Epidermal melanocyte (primary cell): ENCODE results near the gene MOSPD2.

Source experiments
- DNase-seq: peaks from one replicate; pipeline ENCODE4 v3.0.0; 2011; ENCODE audit warnings: low spot score; ENCODE audit not compliant: insufficient read length

Gene MOSPD2

DNA sequence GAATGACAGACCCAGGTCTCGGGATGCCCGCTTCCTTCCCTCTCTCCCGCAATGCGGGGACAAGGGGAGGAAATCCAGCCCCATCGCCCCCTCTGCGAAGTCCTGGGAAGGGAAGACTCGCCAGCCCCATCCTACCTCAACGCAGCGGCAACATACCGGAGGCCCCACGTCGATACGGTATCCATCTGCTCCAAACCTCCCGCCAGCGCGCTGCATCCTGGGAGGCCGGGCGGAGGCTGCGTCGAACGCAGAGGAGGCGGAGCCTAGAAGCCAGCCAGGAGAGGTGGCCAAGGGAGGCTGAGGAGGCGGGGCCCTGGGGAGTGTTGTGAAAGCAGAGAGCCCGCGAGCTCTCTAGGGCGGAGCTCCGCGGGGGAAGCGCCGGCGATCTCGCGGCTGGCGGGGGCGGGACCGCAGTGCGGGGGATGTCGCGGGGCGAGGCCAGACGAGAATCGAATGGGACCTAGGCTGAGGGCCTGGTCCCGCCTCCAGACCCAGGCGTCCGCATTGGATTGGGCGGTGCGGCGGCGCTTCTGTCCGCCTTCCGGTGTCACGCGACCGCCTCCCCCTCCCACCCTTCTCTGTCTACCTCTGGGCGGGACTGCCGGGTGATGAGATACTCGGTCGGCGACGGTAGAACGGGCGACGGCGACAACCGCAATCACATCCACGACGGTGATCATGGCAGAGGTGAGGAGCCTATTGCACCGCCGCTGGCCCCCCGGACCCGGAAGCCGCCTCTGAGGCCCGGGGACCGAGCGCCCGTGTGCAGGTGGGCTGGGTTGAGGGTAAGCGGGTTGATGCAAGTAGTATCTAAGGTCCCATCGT lies at the start of gene MOSPD2, which contains the start of gene FANCB:
TSS of gene MOSPD2 (plus strand) at position 571 of the 825 bp plus-strand sequence. CDS start at position 679, 108 bp downstream.
TSS of gene FANCB (minus strand) at position 219 of the 825 bp plus-strand sequence. CDS start 7,559 bp downstream, outside the sequence.
- DNase-seq = peak; percentile 64

DNA sequence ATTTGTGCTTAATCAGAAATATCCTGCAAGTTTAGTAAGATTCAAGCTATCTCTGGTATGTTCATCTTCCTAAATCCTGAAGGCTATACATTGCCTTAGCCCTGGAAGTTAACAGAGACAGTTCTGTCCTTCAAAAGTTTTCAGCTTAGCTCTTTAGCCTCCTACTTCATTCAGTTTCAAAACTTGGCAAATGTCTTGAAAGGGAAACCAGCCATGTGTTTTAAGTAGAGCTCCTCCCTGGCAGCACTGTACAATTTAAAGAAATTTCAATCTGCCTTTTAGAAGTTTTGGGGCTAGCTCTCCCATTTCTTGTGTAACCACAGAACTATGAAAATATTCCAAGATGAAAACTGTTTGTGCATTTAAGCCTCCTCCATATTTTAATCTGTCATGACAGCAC lies 47.4 kb upstream of the MOSPD2 start:
- DNase-seq = no peak

DNA sequence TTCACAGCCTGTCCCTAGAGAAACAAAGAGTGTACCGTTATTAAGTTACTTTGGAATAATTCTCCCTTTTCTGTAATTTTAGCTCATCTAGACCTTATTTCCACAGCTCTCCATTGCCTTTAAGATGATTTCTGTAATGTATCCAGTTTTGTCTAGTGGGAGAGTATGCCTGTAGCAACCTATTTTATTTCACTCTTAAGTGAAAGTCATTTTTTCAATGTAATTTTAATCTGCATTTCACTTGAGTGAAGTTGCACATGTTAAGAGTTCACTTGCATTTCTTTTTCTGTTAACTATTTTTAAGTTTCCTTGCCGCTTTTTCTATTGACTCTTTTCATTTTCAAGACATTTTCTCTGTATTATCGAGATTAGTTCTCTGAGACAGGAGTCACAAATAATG lies 46.9 kb upstream of the MOSPD2 start:
- DNase-seq = no peak

DNA sequence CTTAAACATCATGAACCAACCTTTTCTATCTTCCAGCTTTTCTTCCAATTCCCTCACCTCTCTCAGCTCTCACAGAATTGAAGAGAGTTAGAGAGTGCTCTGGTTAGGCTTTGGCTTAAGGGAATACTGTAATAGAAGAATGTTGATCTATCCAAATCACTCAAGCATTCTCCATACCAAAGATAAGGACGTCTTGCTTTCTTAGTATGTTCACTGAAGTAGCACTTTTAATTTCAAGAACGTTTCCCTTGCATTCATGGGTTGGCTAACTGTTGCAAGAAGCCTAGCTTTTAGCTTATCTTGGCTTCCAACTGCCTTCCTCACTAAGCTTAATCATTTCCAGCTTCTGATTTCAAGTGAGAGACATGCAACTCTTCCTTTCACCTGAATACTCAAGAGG lies 43.6 kb upstream of the MOSPD2 start:
- no peak for DNase-seq

DNA sequence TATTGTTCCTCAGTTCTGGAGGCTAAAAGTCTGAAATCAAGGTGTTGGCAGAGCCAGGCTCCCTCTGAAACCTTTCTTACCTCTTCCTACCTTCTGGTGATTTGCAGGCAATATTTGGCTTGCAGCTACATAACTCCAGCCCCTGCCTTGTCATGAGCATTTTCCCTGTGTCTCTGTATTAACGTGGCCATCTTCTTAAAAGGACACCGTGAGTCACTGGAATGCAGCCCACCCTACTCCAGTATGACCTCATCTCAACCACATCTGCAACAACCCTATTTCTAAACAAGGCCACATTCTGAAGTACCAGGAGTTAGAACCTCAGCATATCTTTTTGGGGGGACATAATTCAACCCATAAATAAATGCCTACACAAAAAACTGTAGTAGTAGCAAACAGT lies 41.1 kb upstream of the MOSPD2 start:
- DNase-seq = no peak

DNA sequence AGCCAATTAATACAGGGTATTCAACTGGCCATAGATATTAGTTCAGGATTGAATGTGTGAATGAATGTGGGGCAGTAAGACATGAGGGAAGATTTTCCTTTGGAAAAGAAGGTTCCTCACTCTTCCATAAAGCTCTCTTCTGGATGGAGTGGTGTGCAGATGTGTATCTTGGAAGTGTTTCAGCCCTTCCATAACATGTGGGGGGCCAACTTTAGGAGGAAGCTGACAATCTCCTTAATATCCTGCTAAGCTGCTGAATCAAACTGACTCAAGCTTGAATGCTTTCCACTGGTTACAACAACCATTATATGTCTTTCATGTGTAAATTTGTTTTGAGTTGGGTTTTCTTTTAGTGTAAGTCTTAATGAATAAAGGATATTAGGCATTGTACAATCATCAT lies 40.6 kb upstream of the MOSPD2 start:
- no peak for DNase-seq

DNA sequence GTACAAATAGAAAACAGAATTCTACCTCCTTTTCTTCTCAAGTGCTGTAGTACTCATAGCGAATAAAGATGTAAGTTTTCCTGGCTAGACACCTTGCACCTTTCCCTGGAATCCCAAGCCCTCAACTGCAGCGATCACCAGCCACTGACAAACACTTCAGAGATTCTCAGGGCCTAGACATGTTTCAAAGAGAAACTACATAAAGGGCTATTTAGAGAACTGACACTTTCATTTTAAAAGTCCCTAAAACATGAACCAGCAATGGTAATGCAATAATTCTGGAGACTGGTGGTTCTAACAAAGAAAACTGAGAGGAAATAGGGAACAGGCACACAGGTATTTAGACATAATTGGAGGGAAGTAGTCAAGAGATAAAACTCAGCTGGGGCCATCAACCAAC lies 36.1 kb upstream of the MOSPD2 start:
- DNase-seq = no peak

DNA sequence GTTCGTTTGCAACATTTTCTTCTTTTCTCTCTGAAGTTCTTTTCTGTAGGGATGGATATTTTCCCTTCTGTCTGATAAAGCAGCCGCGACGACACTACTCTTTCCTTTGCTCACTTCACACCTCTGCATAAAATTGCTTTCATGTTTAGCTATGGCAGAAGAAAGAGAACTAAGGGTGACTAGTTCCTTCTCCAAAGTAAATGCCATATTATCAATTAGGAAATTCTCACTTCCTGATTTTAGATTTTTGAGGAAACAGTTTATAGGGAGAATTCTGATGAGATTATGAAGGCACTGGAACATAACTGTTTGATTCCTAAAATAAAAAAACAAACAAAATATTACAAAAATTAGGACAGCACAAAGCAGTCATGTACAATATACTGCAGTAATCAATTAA lies 29.6 kb upstream of the MOSPD2 start:
- no peak for DNase-seq

DNA sequence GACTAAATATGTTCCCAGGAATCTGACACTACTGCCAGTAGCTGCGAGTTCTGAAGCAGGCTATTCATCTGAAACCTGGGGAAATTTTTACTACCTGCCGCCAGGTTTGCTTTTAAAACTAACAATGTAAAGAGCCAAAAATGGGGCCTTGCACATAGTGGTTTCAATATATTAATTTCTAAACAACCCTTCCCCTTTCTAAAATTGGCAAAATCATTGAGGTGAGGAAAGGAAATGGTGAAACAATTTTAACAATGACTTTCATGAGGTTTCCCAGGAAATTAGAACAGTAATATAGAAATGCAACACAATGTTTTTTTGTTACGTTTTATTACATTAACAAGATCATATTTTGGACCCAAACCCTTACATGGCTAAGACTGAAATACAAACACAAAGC lies 21.7 kb upstream of the MOSPD2 start:
- DNase-seq = no peak

DNA sequence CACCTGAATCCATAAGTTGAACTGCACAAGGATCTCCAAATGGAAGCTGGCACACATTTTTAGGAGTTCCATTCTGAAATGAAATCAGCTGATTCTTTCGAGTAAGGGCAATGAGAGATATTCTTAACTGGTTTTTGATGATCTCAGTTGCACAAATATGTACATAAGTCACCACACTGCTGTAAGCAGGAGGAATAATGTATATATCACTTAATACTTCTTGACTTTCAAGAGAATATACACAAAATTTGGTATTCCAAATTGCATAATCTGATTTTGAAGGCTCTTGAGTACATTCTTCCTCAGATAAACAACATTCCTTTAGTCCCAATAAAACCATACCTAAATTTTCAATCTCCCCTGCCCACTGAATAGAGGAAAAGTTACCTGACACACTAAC lies 8.6 kb upstream of the MOSPD2 start:
- no peak for DNase-seq

DNA sequence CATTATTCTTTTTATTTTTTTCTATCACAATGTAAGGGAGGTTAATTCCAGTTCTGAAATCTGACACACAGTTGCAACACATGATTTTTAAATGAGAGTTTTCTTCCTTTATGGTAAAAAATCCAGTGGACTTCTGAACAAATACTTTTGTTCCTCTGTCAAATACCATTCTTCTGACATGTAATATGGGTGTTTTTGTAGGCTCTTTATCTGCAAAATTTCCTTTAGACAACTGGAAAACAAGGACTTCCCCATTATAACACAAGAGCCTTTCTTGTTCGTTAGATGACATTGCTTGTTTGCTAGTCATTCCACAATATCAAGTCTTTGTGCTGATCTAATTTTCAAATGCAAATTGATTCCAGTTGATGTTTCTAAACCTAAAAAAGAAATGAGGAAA lies 8.0 kb upstream of the MOSPD2 start:
- DNase-seq = no peak

DNA sequence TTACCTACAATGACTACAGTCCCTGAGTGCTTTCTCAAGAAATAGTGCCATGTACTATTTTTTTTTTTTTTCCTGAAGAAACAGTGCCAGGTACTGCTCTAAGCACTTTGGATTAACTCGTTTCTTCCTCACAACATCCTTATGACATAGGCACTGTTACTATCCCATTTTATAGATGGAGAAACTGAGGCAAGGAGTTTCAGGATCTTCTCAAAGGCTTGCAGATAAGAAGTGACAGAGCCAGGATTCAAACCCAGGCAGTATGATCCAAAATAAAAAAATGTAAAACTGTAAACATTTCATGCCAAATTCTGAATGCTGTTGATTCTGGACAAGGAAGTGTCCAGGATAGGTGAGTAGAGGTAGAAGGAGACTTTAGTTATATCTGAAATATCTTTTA lies 1.5 kb upstream of the MOSPD2 start:
- DNase-seq = no peak

DNA sequence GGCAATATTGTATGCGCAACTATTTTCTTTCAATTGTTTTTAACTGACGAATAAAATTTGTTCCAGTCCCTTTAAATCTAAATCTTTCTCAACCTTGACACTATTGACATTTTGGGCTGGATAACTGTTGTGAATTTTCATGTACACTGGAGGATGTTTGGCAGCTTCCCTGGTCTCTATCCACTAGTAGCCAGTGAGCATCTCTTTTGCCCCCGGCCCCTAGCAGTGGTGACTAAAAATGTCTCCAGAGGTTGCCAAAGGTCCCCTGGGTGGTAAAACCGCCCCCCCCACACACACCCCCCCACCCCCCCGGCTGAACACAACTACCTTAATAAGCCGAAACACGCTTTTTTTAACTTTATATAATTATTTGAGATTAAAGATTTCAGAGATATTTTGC lies 866 bp upstream of the MOSPD2 start:
- DNase-seq = no peak

DNA sequence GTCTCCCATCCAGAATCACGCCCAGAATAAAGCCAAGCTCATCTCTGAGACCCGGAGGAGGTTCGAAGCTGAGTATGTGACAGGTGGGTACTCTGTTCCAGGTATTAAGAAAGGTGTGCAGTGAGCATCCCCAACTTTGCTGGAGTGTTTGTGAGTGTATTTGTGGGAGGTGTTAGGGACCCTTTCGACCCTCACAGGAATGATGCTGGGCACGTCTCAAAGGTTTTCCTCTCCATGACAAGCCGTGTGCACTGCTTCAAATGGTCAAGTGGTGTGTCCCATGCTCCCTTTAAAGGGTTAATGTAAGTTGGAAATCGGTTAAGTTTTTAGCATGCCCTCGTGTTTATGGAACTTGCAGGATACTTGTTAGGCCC lies 442 bp downstream of the MOSPD2 start:
- no peak for DNase-seq

DNA sequence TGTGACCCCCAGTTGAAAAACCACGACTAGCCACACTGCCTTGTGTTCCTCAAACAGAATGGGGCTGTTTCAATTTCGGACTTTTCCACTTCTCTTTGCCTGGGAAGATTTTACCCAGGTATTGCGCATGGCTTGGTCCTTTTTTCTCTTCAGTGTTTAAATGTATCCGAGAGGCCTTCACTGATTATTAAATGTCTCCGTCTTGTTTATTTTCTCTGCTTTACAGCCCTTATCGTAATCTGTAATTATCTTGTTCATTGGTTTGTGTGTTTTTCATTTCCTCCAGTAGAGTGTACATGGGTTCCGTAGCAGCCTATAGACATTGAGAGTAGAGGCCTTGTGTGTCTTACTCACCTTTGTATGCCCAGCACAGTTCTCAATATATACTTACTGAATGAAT lies 2.4 kb downstream of the MOSPD2 start:
- no peak for DNase-seq

DNA sequence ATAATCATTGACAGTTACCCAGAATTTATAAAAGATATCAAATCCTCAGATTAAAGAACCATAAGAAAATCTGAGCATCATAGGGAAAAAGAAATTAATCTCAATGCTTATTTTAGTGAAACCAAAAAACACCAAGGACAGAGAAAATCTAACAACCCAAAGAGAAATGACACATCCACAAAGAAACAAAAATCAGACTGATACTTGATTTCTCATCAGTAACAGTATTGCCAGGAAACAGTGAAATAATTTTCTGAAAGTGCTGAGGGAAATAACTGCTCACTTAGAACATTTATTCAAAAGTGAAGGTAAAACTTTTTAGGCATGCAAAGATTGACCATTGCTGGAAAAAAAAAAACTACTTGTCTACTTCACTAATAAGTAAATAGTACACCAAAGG lies 10.6 kb downstream of the MOSPD2 start:
- no peak for DNase-seq

DNA sequence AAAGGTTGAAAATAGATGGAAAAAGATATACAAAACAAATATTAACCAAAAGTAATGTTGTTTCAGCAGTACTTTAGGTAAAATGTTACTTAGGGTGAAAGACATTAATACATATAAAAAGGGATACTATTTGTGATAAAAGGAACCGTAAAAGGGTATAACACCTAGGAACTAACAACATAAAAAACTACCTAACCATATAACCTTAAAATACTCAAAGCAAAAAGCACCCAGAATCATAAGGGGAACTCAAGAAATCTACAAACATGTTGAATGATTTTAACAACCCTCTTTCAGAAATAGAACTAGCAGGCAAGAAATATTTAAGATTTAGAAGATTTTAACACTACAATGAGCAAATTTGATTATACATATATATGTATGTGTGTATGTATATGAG lies 11.5 kb downstream of the MOSPD2 start:
- DNase-seq = no peak

DNA sequence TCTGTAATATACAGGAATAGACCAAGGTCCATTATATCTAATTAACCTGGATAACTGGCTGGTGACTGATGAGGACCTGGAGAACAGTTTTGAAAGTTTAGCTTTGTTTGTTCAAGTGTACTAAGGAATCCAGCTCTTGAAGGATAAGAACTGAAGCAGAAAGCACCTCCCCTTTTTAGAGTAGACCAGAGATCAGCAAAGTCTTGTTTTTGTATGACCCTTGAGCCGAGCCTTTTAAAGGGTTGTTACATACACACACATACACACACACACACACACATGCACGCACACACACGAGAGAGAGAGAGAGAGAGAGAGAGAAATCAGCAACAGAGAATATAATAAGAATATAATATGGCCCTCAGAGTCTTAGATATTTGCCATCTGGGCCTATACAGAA lies 13.0 kb downstream of the MOSPD2 start:
- DNase-seq = no peak

DNA sequence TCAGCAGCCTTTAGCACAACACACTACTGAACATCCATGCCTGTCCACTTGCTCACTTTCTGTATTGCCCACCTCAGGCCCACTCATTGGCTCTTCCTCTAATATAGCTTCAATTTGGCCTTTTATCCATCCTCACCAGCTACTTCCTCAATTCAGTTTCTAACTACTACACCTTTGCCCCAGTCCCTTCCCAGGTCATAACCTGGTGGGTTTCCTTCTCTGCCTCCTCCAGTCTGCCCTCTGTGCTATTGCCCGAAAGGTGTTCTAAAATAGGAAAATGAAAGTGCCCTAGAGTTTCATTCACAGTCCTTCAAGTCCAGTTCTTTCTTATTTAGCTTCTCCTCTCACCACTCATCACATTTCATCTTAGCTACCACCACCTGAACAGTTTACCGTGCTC lies 23.1 kb downstream of the MOSPD2 start:
- DNase-seq = no peak

DNA sequence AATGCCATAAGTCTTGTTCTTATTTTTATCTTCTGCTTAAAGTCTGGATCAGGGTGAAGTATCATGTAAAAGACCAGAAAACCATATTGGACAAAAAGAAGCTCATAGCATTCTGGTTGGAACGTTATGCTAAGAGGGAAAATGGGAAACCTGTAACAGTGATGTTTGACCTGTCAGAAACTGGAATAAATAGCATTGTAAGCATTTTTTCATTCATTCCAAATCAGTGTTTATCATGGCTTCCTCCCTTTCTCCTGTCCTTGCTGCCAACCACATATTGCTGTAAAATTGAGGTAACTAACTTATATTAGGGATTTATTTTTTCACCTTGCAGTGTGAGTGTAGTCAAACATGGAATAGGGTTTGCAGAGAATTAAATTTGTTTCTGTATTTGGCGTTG lies 23.8 kb downstream of the MOSPD2 start:
- no peak for DNase-seq

DNA sequence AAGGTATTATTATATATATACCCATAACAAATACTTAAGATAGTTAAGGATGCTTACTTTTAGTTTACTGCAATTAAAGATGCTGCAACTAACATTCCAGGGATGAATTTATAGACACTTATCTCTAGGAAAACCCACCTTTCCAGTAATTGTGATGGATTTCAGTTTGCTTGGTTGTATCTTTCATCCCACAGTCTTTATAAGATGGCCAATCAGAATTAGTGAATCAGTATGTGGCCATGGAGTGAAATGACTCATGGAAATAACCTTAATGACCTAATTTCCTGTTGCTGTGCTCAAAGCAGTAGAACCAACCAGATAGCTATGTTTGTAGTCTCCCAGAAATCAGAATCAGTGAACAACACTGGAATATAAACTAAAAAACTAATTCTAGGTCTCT lies 26.4 kb downstream of the MOSPD2 start:
- no peak for DNase-seq

DNA sequence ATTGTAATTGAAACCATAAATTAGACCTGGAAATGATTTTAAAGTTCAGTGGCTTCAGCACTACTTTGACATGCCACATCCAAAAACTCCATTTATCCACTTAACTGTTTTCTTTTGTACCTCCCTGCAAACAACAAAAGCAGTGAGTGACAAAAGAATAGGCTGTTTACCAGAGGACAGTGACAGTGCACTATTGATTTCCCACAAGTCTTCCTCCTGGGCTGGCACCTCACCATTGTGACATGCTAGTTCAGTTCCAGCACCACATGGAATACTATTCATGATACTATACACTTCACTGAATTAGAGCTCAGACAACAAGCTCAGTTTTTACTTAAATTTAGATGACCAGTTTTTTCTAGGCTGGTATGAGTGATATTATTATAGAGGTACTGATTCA lies 29.3 kb downstream of the MOSPD2 start:
- no peak for DNase-seq

DNA sequence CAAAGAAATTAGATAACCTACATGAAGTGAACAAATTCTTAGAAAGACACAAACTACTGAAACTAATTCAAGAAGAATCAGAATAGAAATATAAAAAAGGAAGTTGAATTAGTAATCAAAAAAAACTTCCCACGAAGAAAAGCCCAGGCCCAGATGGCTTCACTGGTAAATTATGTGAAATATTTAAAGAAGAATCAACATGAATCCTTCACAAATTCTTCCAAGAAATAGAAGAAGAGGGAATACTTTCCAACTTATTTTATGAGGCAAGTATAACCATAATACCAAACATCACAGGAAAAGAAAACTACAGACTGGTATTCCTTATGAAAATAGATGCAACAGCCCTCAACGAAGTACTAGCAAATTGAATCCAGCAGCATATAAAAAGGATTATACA lies 30.7 kb downstream of the MOSPD2 start:
- DNase-seq = no peak

DNA sequence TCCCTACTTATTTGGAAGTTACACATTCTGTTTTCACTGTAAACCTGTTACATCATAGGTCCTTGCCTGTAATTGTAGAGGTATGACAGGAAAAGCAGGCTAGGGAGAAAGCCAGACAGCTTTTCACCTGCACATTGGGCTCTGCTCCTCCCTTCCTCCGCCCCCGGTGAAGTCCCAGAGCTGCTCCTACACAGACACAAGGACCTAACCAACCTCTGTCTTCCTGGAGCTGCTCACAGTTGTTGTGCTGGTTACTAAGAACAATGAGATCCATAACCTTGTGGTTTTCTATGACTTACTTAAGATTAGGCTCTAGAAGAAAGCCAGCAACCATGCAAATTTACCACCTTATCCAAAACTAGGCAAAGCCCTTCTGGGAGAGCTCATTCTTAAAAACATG lies 40.0 kb downstream of the MOSPD2 start:
- no peak for DNase-seq
